OCI-LY3 (cell line): Measurements from ENCODE around the gene CNGA2.

Experiments
- EZH2phosphoT487 ChIP-seq: fragments of 200-600 bp; shearing (Covaris generic); IDR thresholded peaks from 2 replicates; pipeline ENCODE4 v1.6.1; 2018; ENCODE audit warnings: antibody characterized with exemption, mixed run types, low read depth
- TF ChIP-seq, protein P1 (sequence below): fragments of 200-600, 300-600 bp; sonication (generic); IDR thresholded peaks from 2 replicates; pipeline ENCODE4 v1.5.1; 2014; ENCODE audit warnings: antibody characterized with exemption, low read length, low read depth

GRCh38 chrX:151692825-151693224 is 41.7 kb upstream of the CNGA2 start:
- TF ChIP-seq, protein P1, sequence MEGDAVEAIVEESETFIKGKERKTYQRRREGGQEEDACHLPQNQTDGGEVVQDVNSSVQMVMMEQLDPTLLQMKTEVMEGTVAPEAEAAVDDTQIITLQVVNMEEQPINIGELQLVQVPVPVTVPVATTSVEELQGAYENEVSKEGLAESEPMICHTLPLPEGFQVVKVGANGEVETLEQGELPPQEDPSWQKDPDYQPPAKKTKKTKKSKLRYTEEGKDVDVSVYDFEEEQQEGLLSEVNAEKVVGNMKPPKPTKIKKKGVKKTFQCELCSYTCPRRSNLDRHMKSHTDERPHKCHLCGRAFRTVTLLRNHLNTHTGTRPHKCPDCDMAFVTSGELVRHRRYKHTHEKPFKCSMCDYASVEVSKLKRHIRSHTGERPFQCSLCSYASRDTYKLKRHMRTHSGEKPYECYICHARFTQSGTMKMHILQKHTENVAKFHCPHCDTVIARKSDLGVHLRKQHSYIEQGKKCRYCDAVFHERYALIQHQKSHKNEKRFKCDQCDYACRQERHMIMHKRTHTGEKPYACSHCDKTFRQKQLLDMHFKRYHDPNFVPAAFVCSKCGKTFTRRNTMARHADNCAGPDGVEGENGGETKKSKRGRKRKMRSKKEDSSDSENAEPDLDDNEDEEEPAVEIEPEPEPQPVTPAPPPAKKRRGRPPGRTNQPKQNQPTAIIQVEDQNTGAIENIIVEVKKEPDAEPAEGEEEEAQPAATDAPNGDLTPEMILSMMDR = no peak
- TF ChIP-seq EZH2phosphoT487 = no peak
